WTC11 (cell line): Measurements from ENCODE around the gene SF3B1.

ENCODE experiments used
- ATF2 ChIP-seq: sonication (generic); formaldehyde crosslinking; IDR thresholded peaks from 2 replicates; pipeline ENCODE4 v1.8.1; 2022; ENCODE audit warnings: low read depth, missing genetic modification reagents, borderline replicate concordance
- CREB1 ChIP-seq: sonication (generic); formaldehyde crosslinking; IDR thresholded peaks from 2 replicates; pipeline ENCODE4 v1.8.0; 2023; ENCODE audit warnings: mild to moderate bottlenecking, missing genetic modification reagents
- PREB ChIP-seq: sonication (generic); formaldehyde crosslinking; IDR thresholded peaks from 2 replicates; pipeline ENCODE4 v1.8.1; 2022; ENCODE audit warnings: mild to moderate bottlenecking, missing genetic modification reagents, moderate library complexity, borderline replicate concordance
- TCF7 ChIP-seq: sonication (generic); formaldehyde crosslinking; IDR thresholded peaks from 2 replicates; pipeline ENCODE4 v1.8.0; 2022; ENCODE audit warnings: mild to moderate bottlenecking, low read depth, missing genetic modification reagents, moderate library complexity
- ZNF281 ChIP-seq: sonication (generic); formaldehyde crosslinking; IDR thresholded peaks from 2 replicates; pipeline ENCODE4 v1.8.0; 2023; ENCODE audit warnings: mild to moderate bottlenecking, missing genetic modification reagents
- TF ChIP-seq, protein P1 (sequence below): sonication (generic); formaldehyde crosslinking; IDR thresholded peaks from 2 replicates; pipeline ENCODE4 v1.8.1; 2023; ENCODE audit warnings: mild to moderate bottlenecking, missing genetic modification reagents
- TF ChIP-seq, protein P2 (sequence below): fragments of 200-600 bp; IDR thresholded peaks from 2 replicates; pipeline ENCODE4 v1.8.0; 2022; ENCODE audit warnings: antibody characterized with exemption

- TF ChIP-seq, protein P1, sequence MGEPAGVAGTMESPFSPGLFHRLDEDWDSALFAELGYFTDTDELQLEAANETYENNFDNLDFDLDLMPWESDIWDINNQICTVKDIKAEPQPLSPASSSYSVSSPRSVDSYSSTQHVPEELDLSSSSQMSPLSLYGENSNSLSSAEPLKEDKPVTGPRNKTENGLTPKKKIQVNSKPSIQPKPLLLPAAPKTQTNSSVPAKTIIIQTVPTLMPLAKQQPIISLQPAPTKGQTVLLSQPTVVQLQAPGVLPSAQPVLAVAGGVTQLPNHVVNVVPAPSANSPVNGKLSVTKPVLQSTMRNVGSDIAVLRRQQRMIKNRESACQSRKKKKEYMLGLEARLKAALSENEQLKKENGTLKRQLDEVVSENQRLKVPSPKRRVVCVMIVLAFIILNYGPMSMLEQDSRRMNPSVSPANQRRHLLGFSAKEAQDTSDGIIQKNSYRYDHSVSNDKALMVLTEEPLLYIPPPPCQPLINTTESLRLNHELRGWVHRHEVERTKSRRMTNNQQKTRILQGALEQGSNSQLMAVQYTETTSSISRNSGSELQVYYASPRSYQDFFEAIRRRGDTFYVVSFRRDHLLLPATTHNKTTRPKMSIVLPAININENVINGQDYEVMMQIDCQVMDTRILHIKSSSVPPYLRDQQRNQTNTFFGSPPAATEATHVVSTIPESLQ (CRISPR knock-in tag), result no peak
- TF ChIP-seq, protein P2, sequence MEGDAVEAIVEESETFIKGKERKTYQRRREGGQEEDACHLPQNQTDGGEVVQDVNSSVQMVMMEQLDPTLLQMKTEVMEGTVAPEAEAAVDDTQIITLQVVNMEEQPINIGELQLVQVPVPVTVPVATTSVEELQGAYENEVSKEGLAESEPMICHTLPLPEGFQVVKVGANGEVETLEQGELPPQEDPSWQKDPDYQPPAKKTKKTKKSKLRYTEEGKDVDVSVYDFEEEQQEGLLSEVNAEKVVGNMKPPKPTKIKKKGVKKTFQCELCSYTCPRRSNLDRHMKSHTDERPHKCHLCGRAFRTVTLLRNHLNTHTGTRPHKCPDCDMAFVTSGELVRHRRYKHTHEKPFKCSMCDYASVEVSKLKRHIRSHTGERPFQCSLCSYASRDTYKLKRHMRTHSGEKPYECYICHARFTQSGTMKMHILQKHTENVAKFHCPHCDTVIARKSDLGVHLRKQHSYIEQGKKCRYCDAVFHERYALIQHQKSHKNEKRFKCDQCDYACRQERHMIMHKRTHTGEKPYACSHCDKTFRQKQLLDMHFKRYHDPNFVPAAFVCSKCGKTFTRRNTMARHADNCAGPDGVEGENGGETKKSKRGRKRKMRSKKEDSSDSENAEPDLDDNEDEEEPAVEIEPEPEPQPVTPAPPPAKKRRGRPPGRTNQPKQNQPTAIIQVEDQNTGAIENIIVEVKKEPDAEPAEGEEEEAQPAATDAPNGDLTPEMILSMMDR, result no peak
- TF ChIP-seq PREB (no peak), ZNF281 (CRISPR knock-in tag) (no peak), ATF2 (CRISPR knock-in tag) (no peak), TCF7 (CRISPR knock-in tag) (no peak), CREB1 (CRISPR knock-in tag) (no peak)
Measured at GRCh38 chr2:197455428-197455827, 20.6 kb upstream of the SF3B1 start.
